Measurements from ENCODE around the gene DLG1.

DNA sequence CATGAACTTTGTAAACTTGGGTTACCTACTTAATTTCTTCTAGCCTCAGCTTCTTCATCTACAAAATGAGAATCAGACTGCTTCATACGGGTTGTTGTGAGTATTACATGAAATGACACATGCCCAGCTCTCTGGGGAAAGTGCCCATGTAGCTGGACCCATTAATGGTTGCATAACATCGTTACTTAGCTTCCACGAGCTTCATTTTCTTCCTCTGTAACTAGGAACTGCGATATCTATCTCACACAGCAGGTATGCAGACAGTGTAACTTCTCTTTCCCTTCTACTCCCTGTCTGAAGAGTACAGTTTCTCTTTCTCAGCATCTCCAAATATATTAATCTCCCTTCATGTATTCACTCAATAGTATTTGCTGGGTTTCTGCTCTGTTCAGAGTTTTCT, 37.9 kb upstream of the DLG1 start:
- TF ChIP-seq RAD21 (conservative IDR thresholded peaks at IDR 0.05): no peak
- TF ChIP-seq POLR2AphosphoS5 (IDR thresholded peaks at IDR 0.05): no peak
- TF ChIP-seq, protein P1, sequence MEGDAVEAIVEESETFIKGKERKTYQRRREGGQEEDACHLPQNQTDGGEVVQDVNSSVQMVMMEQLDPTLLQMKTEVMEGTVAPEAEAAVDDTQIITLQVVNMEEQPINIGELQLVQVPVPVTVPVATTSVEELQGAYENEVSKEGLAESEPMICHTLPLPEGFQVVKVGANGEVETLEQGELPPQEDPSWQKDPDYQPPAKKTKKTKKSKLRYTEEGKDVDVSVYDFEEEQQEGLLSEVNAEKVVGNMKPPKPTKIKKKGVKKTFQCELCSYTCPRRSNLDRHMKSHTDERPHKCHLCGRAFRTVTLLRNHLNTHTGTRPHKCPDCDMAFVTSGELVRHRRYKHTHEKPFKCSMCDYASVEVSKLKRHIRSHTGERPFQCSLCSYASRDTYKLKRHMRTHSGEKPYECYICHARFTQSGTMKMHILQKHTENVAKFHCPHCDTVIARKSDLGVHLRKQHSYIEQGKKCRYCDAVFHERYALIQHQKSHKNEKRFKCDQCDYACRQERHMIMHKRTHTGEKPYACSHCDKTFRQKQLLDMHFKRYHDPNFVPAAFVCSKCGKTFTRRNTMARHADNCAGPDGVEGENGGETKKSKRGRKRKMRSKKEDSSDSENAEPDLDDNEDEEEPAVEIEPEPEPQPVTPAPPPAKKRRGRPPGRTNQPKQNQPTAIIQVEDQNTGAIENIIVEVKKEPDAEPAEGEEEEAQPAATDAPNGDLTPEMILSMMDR (IDR thresholded peaks at IDR 0.05; ENCODE audit: poor library complexity, severe bottlenecking): no peak
- TF ChIP-seq, protein P2, sequence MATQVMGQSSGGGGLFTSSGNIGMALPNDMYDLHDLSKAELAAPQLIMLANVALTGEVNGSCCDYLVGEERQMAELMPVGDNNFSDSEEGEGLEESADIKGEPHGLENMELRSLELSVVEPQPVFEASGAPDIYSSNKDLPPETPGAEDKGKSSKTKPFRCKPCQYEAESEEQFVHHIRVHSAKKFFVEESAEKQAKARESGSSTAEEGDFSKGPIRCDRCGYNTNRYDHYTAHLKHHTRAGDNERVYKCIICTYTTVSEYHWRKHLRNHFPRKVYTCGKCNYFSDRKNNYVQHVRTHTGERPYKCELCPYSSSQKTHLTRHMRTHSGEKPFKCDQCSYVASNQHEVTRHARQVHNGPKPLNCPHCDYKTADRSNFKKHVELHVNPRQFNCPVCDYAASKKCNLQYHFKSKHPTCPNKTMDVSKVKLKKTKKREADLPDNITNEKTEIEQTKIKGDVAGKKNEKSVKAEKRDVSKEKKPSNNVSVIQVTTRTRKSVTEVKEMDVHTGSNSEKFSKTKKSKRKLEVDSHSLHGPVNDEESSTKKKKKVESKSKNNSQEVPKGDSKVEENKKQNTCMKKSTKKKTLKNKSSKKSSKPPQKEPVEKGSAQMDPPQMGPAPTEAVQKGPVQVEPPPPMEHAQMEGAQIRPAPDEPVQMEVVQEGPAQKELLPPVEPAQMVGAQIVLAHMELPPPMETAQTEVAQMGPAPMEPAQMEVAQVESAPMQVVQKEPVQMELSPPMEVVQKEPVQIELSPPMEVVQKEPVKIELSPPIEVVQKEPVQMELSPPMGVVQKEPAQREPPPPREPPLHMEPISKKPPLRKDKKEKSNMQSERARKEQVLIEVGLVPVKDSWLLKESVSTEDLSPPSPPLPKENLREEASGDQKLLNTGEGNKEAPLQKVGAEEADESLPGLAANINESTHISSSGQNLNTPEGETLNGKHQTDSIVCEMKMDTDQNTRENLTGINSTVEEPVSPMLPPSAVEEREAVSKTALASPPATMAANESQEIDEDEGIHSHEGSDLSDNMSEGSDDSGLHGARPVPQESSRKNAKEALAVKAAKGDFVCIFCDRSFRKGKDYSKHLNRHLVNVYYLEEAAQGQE (IDR thresholded peaks at IDR 0.05; ENCODE audit: borderline replicate concordance): no peak
- no peak for TF ChIP-seq SMC3 (conservative IDR thresholded peaks at IDR 0.05; ENCODE audit: poor library complexity)
- no peak for TF ChIP-seq EP300 (conservative IDR thresholded peaks at IDR 0.05; ENCODE audit: poor library complexity, severe bottlenecking)

Data from neural cell (in vitro differentiated cells).